IMR-90 (cell line): ENCODE measurements around the gene KIF22. TPM values are rescaled to one million over a fixed set of nuclear protein-coding genes. Genes with fewer than 3 reads are reported as not detected.

Experiments
- ATAC-seq: fragments of 200-7000 bp; cut with Tn5 transposase; 2 replicates; pipeline ENCODE4 v1.9.1; 2020; ENCODE audit warnings: low read depth, mild to moderate bottlenecking, moderate library complexity
- BruUV-seq: library from RNA; stranded (reverse); fragments of 400-500 nt; replicated peaks from 2 replicates; lab custom pipeline; 2021; lab: Mats Ljungman, UMichigan
- CTCF ChIA-PET: fragments of 300-600 bp; formaldehyde crosslinking; extraction: SDS; loops from one replicate; lab custom pipeline; 2021; ENCODE audit warnings: antibody characterized with exemption; lab: Yijun Ruan, JAX
- POLR2A ChIA-PET: fragments of 300-600 bp; sonication (Branson Sonifier 250); formaldehyde crosslinking; loops from one replicate; lab custom pipeline; 2022; ENCODE audit warnings: antibody characterized with exemption; ENCODE audit not compliant: unreplicated experiment; lab: Charles Lee
- DNase-seq: peaks from one replicate; pipeline ENCODE4 v3.0.0; 2013
- H2AFZ ChIP-seq: replicated peaks from 2 replicates; pipeline ENCODE3; 2013; ENCODE audit warnings: low read length, mild to moderate bottlenecking; ENCODE audit not compliant: poor library complexity
- H2AK5ac ChIP-seq: 2 replicates; pipeline ENCODE4 v1.6.1; 2013; ENCODE audit warnings: low read depth, low read length, inconsistent platforms
- H2AK9ac ChIP-seq: replicated peaks from 2 replicates; pipeline ENCODE3; 2013; ENCODE audit warnings: mild to moderate bottlenecking, low read depth, low read length, moderate library complexity; ENCODE audit not compliant: poor library complexity
- H2BK120ac ChIP-seq: 2 replicates; pipeline ENCODE4 v1.6.1; 2013; ENCODE audit warnings: low read depth, low read length, inconsistent platforms
- H2BK15ac ChIP-seq: 3 replicates; pipeline ENCODE4 v1.6.1; 2013; ENCODE audit warnings: low read depth, low read length, inconsistent platforms
- H2BK20ac ChIP-seq: 2 replicates; pipeline ENCODE4 v1.6.1; 2013; ENCODE audit warnings: low read depth, mild to moderate bottlenecking, inconsistent platforms, low read length, moderate library complexity
- H2BK5ac ChIP-seq: 2 replicates; pipeline ENCODE4 v1.6.1; 2013; ENCODE audit warnings: mild to moderate bottlenecking, low read depth, low read length, inconsistent platforms; ENCODE audit not compliant: poor library complexity, severe bottlenecking
- H3K14ac ChIP-seq: replicated peaks from 2 replicates; pipeline ENCODE4 v1.6.1; 2013; ENCODE audit warnings: low read depth, low read length, inconsistent platforms
- H3K18ac ChIP-seq: 2 replicates; pipeline ENCODE4 v1.6.1; 2013; ENCODE audit warnings: low read depth, low read length, control low read depth
- H3K23ac ChIP-seq: 2 replicates; pipeline ENCODE4 v1.6.1; 2013; ENCODE audit warnings: low read depth, low read length, inconsistent platforms
- H3K27ac ChIP-seq: 2 replicates; pipeline ENCODE4 v1.5.1; 2013; ENCODE audit warnings: mild to moderate bottlenecking, control low read depth, low read length; ENCODE audit not compliant: insufficient read depth
- H3K27me3 ChIP-seq: 2 replicates; pipeline ENCODE4 v1.6.1; 2013; ENCODE audit warnings: low read length; ENCODE audit not compliant: control insufficient read depth, insufficient read depth
- H3K36me3 ChIP-seq: 2 replicates; pipeline ENCODE4 v1.6.1; 2013; ENCODE audit warnings: low read length, mixed read lengths; ENCODE audit not compliant: control insufficient read depth, insufficient read depth
- H3K4ac ChIP-seq: 2 replicates; pipeline ENCODE4 v1.6.1; 2013; ENCODE audit warnings: low read depth, low read length, inconsistent platforms
- H3K4me1 ChIP-seq: 2 replicates; pipeline ENCODE4 v1.6.1; 2013; ENCODE audit warnings: low read length, mixed read lengths; ENCODE audit not compliant: control insufficient read depth, insufficient read depth
- H3K4me2 ChIP-seq: 2 replicates; pipeline ENCODE4 v1.6.1; 2013; ENCODE audit warnings: low read depth, mild to moderate bottlenecking, control low read depth, low read length, moderate library complexity
- H3K4me3 ChIP-seq: 2 replicates; pipeline ENCODE4 v1.5.1; 2013; ENCODE audit warnings: low read depth, mild to moderate bottlenecking, control low read depth, low read length, moderate library complexity; ENCODE audit not compliant: insufficient read depth
- H3K56ac ChIP-seq: 2 replicates; pipeline ENCODE4 v1.6.1; 2013; ENCODE audit warnings: low read length, inconsistent platforms; ENCODE audit not compliant: insufficient read depth; ENCODE audit errors: extremely low read depth
- H3K79me1 ChIP-seq, 2 experiments: 2 replicates each; pipeline ENCODE4 v1.6.1; 2013; ENCODE audit warnings: low read length in 2 of 2, inconsistent platforms in 1 of 2, low read depth in 1 of 2
- H3K9ac ChIP-seq: 2 replicates; pipeline ENCODE4 v1.6.1; 2013; ENCODE audit warnings: low read depth, low read length, control low read depth
- H3K9me1 ChIP-seq: 2 replicates; pipeline ENCODE4 v1.6.1; 2013; ENCODE audit warnings: low read length, inconsistent platforms; ENCODE audit not compliant: insufficient read depth
- H3K9me3 ChIP-seq: 2 replicates; pipeline ENCODE4 v1.6.1; 2013; ENCODE audit warnings: low read length; ENCODE audit not compliant: control insufficient read depth, insufficient read depth
- H4K20me1 ChIP-seq: 2 replicates; pipeline ENCODE4 v1.6.1; 2013; ENCODE audit warnings: low read length, inconsistent platforms; ENCODE audit not compliant: insufficient read depth
- H4K5ac ChIP-seq: 2 replicates; pipeline ENCODE4 v1.6.1; 2013; ENCODE audit warnings: mild to moderate bottlenecking, low read depth, low read length, control low read depth
- H4K8ac ChIP-seq, 2 experiments: 2 replicates each; pipeline ENCODE4 v1.6.1; 2013; ENCODE audit warnings: low read depth in 2 of 2, low read length in 2 of 2, control low read depth in 1 of 2, inconsistent platforms in 1 of 2
- H4K91ac ChIP-seq: 2 replicates; pipeline ENCODE4 v1.6.1; 2013; ENCODE audit warnings: low read depth, low read length, inconsistent platforms; ENCODE audit not compliant: insufficient read depth
- CEBPB ChIP-seq: IDR thresholded peaks from 2 replicates; pipeline ENCODE4 v1.6.1; 2012; ENCODE audit warnings: low read depth, low read length, improper control_type of control experiment
- CHD1 ChIP-seq: IDR thresholded peaks from 2 replicates; pipeline ENCODE4 v1.6.1; 2012; ENCODE audit warnings: low read depth, low read length, improper control_type of control experiment
- MAFK ChIP-seq: IDR thresholded peaks from 2 replicates; pipeline ENCODE4 v1.6.1; 2012; ENCODE audit warnings: low read depth, low read length, improper control_type of control experiment
- POLR2A ChIP-seq: IDR thresholded peaks from 2 replicates; pipeline ENCODE4 v1.6.1; 2012; ENCODE audit warnings: mild to moderate bottlenecking, low read depth, low read length
- WGBS, 2 experiments: methylation state at CpG; one replicate each; pipeline versions ENCODE4 v1.1.5 to v1.1.7; 2013; ENCODE audit warnings: missing lambda C conversion rate in 2 of 2; ENCODE audit not compliant: insufficient read length in 1 of 2; ENCODE audit errors: extremely low coverage in 2 of 2; 5-methylcytosine and 5-hydroxymethylcytosine counted together
- dilution Hi-C: fragments of 300-500 bp; cut with HindIII; formaldehyde crosslinking; loops from one replicate; pipeline ENCODE4 v1.14.3; 2018; ENCODE audit warnings: low sequenced_read_pairs; ENCODE audit not compliant: unreplicated experiment
- in situ Hi-C: fragments of 300-500 bp; cut with MboI; formaldehyde crosslinking; loops from 3 replicates; pipeline ENCODE4 v1.14.3; 2019; ENCODE audit warnings: low sequenced_read_pairs, inconsistent platforms, mixed read lengths
- intact Hi-C: fragments of 100-400 bp; cut with micrococcal nuclease; formaldehyde crosslinking; loops from 2 replicates; pipeline ENCODE4 v1.10.0; 2022
- polyA plus RNA-seq, 3 experiments: library from polyadenylated mRNA; depleted of rRNA; stranded (reverse); fragments of >200 nt; gene quantifications; 2 replicates each; pipeline ENCODE4 v1.2.3, GENCODE V29; 2012; ENCODE audit warnings: low replicate concordance in 1 of 3
- total RNA-seq: library from RNA; depleted of rRNA; stranded (reverse); fragments of >200 nt; gene quantifications from 2 replicates; pipeline ENCODE4 v1.2.3, GENCODE V29; 2012

The KIF22 gene
- total and polyA plus RNA-seq, 2 of the 4 experiments (the other 2 are of a cell fraction): 43.0 to 65.1 TPM

- H3K18ac ChIP-seq: no peak overlapping the region
- ATAC-seq (no peak), DNase-seq (no peak)
- TF ChIP-seq CEBPB (0 out of 2 replicates have a peak, but pooled peaks have one; percentile 15), CHD1 (no peak), MAFK (no peak), POLR2A (no peak)
- no peak overlapping the region for H3K9ac ChIP-seq
- BruUV-seq: no TSS peak
- H2AK5ac ChIP-seq: no peak overlapping the region
- ChIA-PET CTCF (no interaction called here), POLR2A (no interaction called here)
- no peak overlapping the region for H4K8ac ChIP-seq
- H2AK9ac ChIP-seq: no peak overlapping the region
- H2BK5ac ChIP-seq: no peak overlapping the region
- no peaks in the 10 kb centered on the region; the same call in 1 of the 2 replicates for H4K20me1 ChIP-seq
- no peak overlapping the region for H3K4ac ChIP-seq
- dilution Hi-C loops: no loop called here
- no peak overlapping the region for H2BK20ac ChIP-seq
- H3K27me3 ChIP-seq: no peaks in the 10 kb centered on the region
- peak overlapping the region; percentile 53 for H2AFZ ChIP-seq
- H3K4me3 ChIP-seq: no peak overlapping the region
- H3K4me1 ChIP-seq: no peaks in the 10 kb centered on the region; the same call in 1 of the 2 replicates
- intact Hi-C loops: no loop called here
- H3K27ac ChIP-seq: no peak overlapping the region
- 93% methylated on average over 25 of the region's 28 CpGs; no CpG with 5 or more reads in 1 of the 2 experiments for WGBS, 2 experiments
- no peak overlapping the region for H2BK15ac ChIP-seq
- H4K91ac ChIP-seq: no peak overlapping the region
- H3K9me3 ChIP-seq: no peaks in the 10 kb centered on the region
- H3K79me1 ChIP-seq: peaks cover 0 to 23% of the 10 kb centered on the region in 2 experiments; a peak in 1 of 4 replicates
- H3K9me1 ChIP-seq: no peaks in the 10 kb centered on the region
- no peak overlapping the region for H4K5ac ChIP-seq
- H2BK120ac ChIP-seq: no peak overlapping the region
- no peak overlapping the region for H3K4me2 ChIP-seq
- H3K36me3 ChIP-seq: peaks cover 71% of the 10 kb centered on the region
- H3K23ac ChIP-seq: no peak overlapping the region
- in situ Hi-C loops: no loop called here
- no peak overlapping the region for H3K56ac ChIP-seq
- H3K14ac ChIP-seq: no peak overlapping the region
Observed at GRCh38 chr16:29844575-29845331, 54.2 kb downstream of the KIF22 start.
